NCI-H82 (cell line): Measurements from ENCODE around the gene HIVEP3.
A peak's percentile ranks its signal among the peaks of the same experiment; 100 is the strongest.
"Not testable (repeated sequence)": the region's sequence is repeated elsewhere in the genome, so short reads cannot be mapped to it uniquely, and the experiment has no call there.

Source experiments
- DNase-seq: peaks from one replicate; lab custom pipeline; 2025; lab: John Stamatoyannopoulos, UW

HIVEP3 gene

DNA sequence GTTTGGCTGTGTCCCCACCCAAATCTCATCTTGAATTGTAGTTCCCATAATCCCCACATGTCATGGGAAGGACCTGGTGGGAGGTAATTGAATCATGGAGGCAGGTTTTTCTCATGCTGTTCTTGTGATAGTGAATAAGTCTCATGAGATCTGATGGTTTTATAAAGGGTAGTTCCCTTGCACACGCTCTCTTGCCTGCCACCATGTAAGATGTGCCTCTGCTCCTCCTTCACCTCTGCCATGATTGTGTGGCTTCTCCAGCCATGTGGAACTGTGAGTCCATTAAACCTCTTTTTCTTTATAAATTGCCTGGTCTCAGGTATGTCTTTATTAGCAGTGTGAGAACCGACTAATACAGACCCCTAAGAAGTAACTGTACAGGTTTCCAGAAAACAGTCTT lies 2.5 kb upstream of the HIVEP3 start:
- not testable (repeated sequence) for DNase-seq

DNA sequence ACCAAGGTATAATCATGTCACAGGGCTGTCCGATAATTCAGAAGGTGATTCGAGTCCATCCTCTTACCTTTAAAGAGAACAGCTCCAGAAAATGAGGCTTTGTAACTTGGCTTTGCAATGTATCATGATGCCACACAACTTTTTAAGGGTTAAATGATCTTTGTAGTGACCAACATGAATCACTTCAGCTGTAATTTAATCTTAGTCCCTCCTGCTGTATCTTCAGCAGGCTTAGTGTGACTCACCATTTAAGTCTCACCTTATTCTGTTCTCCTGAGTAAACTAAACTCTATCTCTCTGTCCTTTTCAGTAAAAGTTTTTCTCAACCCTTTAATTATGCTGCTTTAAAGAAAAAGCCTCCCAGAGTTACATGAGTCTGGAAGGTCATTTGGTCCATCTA lies 1.9 kb upstream of the HIVEP3 start:
- DNase-seq: no peak

DNA sequence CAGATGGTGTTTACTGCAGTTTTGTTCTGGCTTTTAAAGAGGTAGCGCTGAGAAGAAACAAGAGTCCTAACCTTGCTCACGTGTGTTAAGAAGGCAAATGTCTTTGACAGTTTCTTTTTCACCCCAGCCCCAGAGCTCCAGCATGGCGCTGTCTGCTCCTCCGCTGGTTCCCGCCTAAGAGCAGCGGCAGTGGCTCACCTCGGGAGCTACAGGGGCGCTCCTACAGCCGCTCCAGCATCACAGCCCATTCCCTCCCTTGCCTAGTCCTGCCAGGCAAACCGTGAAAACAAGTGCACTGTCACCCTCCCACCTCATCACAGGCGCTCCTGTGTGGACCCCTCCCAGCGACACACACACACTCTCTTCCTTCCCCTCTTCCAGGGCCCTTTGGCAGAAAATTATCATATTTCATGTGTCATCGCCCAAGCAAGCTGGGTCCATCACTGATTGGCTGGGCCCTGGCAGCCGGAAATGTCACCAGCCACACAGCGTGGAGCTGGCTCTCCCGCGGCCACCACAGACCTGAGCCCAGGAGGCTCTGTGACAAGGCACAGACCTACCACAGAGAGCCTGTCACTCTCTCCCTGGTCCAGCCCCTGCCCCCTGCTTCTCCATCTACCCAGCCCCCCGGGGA lies 1.2 kb upstream of the HIVEP3 start:
- DNase-seq: peak; percentile 46

DNA sequence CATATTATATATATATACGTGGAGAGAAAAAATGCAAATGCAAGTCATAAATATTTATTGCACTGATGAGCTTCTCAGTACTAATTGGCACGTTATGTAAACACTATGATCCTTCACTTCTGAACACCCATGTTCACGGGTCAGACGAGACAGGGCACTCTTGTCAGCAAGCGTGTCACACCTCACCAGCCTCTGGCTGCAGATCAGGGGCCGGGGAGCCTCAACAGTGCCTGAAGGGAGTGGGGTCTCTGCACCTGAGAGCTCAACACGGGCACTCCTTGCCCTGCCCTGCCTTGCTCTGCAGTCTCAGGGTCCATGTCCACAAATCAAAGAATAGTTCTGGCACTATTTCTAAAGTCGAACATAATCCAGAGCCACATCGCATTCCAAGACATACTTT lies 409 bp upstream of the HIVEP3 start:
- DNase-seq: no peak

DNA sequence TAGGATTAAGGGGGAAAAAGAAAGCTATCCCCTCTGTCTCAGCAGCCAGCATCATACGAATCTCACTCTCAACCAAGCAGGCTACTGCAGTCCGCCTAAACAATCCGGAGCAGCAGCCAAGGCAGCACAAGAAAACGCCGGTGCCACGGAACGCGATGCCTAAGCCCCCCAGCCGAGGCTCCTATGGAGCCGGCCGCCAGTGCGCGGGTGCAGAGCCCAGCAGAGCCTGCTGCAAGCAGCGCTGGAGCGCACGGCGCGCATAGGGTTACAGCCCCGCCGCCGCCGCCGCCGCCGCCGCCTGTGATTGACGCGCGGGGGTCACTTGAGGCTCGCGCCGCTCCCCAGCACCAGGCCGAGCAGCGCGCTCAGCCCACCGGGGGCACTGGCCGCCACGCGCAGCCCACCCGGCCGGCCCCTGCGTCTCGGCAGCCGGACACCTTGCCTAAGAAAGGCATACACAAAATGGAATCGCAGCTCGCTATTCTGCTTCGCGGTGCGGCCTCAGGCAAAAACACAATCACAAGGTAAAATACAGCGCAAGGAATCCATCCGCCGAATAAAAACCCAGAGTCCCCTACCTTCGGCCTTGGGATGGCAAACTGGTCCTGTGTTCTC lies 780 bp downstream of the HIVEP3 start:
- peak; percentile 78 for DNase-seq

DNA sequence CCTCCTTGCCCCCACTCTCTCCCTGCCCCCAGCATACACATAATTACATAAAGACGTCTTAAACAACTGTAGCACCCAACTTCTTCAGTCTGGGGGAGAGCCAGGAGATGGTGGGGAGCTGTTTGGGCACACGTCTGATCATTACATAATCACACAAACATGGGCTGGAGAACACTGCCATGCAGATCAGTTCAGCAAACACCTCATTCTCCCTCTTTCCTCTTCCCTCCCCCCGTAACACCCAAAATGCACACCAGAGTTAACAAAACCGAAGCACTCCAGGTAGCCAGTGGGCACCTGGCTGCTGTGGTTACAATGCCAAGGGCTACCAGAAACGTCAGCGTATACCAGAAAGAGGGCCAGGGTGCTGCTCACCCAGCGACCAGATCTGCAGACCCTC lies 1.6 kb downstream of the HIVEP3 start:
- no peak for DNase-seq

DNA sequence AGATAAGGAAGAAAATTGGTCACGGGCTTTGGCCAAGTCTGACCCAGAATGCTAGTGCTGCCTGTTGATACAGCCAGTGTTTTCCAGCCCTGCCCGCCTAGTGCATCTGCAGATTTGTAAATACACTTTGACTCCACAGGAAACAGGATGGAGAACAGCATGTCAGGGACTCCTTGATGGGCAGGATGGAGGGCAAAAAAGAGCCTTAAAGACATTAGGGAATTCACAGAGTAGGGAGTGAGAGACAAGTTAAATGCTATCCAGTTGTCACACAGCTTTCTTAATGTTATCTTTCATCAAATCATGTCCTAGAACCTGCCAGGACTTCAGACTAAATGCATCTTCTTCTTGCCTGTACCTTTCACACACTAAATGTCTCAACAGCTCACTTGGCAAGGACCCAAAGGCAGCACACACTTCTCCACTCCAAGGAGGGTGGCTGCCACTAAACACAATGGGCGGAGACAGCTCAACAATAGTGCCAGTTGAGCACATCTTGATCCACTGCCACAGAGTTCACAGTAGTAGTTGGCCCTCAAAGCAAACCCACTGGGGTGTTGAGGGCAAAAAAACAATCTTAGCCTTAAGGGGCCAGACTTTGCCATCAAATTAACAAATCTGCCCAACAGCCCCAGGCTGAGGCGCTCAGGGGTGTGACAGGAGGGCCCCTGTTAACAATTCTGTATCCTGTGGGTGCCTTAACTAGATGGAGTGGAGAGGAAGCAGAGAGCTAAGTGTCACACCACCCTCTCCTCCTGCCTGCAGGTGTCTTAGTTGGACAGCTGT lies 2.7 kb downstream of the HIVEP3 start:
- DNase-seq: no peak

DNA sequence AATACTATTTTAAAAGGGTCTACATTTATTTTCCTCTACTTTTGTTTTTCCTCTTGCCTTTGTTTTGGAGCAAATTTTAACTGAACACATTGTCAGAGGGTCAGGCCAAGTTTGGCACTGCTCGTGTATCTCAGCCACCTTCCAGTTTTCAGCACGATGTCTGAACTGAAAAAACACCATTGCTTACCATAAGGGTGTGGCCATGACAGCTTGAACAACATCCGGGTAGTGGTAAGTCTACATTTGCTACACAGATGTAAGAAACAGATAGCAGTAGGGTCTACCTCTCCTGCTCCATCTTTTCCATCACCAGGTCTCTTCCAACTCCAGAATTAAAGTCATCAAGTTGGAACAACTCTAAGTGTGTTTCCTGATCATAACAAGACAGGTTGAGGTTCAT lies 4.2 kb downstream of the HIVEP3 start:
- DNase-seq: no peak

DNA sequence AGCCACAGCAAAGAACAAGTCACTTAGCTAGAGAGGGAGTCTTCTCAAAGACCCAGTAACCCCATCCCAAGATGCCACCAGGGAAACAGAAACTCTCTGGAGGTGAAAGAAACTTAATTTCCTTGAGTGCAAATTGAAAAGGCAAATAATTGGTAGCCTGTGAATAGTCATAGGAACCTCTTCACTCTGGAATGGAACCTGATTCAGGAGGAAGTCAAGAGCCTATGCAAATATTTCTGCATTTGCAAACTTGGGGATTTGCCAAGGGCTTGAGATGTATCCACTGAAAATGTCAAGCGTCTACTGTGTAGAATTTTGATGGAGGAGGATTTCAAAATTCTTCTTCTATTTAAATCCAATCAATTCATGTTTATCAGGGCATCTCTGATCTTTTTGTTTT lies 5.7 kb downstream of the HIVEP3 start:
- no peak for DNase-seq

DNA sequence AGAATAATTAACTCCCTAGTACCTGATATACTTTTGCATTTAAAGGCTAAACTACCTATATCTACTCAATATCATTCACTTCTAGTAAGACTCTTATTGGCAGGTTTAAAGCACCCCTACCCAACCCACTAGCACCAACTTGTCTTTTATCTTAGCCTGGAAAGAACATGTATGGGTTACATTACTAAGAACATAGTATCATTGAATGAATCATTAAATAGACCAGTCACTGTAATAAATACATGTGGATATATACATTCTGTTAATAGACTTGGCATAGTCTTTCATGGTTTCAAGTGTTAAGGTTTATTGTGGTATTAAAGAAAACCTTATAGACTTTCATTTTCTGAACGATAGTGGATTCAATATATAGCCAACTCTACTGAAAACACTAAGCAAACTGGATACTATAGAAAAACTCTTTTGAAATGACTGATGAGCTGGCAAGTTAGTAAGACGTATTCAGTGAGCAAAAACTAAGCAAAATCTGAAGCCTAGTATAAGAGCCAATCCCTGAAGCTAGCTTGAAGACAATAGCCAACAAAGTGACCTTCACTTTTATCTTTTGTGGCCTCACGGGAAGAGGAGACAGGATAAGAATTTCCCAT lies 10.3 kb downstream of the HIVEP3 start:
- DNase-seq: no peak

DNA sequence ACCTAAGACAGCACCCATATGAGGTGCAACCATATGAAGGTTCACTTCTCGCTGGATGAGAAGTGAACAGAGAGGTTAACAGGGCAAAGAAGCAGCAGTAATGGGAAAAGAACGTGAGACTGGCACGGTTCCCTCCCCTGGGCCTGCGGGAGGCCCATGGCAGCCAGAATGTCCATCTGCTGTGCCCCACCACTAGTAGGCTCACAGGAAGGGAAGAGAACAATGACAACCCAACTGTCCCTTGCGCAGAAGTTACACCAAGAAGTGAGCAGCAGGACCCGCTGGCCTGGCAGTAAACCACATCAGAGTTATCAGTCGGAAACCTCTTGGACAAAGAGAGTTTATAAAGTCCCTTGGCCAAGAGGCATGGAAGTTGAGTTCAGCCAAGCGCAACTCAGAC lies 11.3 kb downstream of the HIVEP3 start:
- DNase-seq: no peak

DNA sequence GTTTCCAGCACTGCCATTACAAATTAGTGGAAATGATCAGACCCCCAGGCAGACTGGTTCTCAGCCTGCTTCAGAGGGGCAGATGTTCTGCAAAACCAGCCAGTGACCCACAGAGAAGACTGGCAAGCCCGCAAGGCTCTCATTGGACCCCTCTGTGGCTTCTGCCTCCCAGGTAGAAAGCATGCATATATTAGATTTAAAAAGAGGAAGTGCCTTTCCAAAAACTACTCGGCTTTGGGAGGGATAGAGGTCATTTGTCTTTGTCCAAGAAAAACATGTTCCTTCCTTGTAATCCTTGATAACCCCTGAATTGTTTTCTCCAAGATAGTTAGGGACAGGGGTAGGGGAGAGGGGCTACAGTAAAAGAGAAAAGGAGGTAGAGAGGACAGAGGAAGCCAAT lies 11.8 kb downstream of the HIVEP3 start:
- no peak for DNase-seq

DNA sequence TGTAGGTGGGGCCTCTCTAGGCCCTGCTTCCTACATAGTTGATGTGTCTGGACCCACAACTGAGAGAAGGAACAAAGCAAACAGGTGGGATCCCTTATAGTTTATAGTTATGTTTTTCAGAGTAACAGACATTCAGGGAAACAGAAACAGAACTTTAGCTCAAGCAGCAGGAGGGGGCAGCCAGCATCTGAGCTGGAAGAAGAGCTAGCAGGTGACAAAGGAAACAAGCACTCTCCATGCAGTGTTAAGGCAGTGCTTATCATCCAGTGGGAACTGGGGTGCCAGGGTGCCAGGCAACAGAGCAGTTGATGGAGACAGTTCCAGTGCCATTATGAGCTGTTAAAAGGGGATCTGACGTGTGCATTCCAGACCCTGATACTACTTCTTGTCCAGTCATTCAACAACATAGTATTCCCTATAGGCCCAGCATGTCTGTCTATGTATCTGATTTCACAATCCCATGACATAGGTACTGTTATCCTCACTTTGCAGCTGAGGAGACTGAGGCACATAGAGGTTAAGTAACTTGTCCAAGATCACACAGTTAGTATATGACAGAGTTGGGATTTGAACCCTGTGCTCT lies 13.5 kb downstream of the HIVEP3 start:
- no peak for DNase-seq

DNA sequence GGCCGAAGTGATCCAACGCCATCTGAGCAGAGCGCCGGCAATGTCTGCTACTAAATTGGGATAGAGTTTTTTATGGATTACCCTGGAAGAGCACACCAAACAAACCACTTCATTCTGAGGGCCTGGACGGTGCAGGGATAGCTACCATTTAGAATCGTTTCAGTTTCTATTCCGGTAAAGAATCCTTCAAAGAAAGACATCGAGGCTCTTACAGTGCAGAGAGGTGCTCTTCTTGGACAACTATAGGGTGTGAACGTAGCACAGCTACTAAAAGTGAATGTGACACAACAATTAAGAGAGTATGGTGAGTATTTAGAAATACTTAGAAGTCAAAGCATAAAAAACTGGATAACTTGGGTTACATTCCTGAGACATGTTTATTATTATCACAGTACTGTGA lies 16.1 kb downstream of the HIVEP3 start:
- no peak for DNase-seq

DNA sequence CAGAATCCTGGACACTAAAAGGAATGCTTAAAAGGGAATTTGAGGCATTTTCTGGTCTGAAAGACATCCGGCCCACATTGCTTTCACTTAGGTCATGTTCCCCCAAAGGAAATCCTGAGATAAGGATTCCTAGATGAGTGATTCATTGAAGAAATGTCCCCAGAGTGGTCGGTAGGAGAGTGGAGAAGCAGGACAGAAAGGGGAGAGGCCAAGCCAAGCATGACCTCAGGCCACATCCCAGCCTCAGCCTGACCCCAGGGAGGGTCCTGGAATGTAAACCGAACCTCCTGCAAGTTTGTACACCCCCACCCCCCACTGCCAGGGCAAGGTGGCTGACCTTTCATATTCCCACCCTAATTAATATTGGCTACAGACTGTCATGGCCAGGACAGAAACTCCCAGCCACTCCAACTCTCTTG lies 16.6 kb downstream of the HIVEP3 start:
- no peak for DNase-seq

DNA sequence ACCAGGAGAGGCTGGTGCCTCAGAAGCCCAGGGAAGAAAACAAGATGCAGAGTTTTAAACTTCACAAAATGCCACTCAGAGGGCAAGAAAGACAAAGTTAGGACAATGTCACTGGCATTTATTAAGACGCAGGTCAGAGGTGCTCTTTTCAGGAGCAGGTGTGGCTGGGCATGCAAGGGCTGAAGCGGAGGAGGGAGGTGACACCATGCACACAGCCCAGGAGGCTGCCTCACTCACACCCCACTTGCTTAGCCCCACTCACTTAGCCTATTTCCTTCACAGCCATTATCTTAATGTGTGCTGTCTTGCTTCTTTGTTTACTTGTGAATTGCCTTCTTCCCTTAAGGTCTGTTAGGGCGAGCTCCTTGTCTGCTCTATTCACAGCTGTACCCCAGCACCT lies 17.2 kb downstream of the HIVEP3 start:
- no peak for DNase-seq

DNA sequence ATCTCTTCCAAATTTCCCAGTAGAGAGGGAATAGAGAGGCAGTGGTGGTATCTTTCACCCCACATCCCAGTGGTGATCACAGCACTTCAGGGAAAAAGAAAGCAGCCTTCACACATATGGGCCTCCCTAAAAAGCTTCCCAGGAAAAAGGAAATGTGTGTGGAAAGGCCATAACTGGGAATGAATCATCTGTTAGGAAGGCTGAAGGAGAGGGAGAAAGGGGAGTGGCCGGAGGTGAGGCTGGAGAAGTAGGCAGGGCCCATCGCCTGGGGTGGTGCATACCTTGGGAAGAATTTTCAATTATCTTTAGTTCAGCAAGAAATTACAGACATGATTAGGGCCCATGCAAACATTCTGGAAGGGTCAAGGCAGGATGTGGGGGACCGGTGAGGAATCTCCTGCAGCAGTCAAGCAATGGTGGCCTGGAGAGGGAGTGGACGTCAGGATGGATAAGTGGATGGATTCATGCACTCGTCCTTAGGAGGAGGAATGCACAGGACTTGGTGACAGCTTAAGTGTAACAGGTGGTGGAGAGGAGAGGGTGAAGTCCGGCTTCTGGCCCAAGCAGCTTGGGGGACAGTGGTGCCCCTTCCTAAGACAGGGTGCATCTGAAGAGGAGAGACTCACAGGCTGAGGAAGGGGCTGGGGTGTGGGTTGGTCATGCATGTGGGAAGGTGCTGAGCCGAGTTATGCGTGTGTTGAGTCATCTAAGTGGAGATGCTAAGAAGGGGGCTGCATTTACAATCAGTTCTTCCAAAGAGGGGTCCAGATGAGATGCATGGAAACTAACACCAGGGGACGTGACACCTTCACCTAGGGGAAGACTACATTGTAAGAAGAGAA lies 17.9 kb downstream of the HIVEP3 start:
- no peak for DNase-seq

DNA sequence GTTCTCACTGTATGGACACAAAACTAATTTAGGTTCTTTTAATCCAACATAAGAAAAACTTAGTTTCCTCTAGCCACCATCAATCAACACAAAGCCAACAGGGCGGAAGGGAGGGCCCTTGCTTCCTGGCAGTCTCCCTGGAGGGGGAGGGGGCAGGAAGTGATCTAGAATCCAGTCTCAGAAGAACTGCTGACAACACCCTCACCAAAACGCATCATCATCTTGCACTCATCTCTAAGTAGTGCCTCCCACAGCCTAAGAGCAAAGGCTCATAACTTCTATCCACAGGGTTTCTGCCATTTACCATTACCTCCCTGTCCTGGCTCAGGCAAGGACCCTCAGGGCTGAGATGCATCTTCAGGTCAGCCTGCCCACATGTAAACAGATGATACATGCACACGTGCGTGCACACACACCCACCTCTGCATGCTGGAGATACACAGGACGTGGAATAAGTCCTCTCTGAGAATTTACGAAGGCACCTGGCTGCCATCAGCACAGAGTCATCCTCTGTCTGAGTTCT lies 20.5 kb downstream of the HIVEP3 start:
- no peak for DNase-seq

DNA sequence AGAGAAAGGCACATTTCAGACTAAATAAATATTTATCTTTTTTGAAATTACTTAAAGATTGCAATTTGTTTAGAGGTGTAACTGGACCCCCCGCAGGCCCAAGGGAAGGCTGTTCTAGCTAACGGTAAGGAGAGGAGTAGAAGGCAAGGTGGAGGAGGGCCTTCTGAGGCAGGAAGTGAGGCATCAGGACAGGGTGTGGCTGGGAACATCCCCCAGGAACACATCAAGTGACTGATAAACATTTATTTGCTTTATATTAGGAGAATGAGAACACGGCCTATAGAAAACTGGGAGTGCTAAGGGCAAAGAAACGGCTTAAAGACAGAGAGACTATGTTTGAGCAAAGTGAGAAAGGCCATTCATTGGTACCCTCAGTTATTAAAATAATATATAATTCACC lies 23.2 kb downstream of the HIVEP3 start:
- no peak for DNase-seq

DNA sequence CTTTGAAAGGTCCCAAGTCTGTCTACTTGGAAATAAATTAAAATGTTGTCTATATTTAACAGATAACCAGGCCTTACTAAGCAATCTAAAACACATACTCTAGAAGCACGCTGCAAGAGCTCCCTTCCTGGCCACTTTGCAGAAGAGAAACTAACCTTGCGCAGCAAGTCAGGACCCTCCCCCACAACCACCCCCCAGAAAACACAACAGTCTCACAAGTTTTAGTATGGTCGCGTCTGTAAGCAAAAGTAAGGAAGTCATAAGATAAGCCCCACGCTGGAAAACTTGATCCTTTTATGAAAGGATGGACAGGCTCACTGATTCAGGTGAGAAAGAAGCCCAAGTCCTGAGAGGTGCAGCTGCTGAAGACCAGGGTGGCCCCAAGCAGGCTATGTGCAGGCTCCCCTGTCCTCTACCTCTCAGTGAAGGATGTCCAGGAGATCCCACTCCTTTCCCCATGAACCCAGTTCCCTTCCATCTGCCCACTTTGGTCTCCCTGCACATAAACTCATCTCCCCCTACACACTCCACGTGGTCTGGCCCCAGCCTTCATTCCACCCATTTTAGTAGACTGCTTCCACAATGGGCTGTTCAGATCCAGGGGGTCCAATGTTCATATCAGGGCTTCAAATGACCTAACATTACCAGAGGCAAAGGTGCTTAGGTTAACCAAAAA lies 23.8 kb downstream of the HIVEP3 start:
- no peak for DNase-seq
